Stimulated activated CD8-positive, alpha-beta memory T cell treated with anti-CD3 and anti-CD28 coated beads, Interleukin-2, amount 100 ng/mL, for 48 hours (primary cell): ENCODE measurements around the gene DSPP.
A peak's percentile ranks its signal among the peaks of the same experiment; 100 is the strongest.
"Not testable (repeated sequence)": the region's sequence is repeated elsewhere in the genome, so short reads cannot be mapped to it uniquely, and the experiment has no call there.

ENCODE experiments used
- DNase-seq, 2 donors: peaks; one replicate each; pipeline ENCODE4 v3.0.0-alpha.2; 2020; ENCODE audit warnings: low read depth in 2 of 2

The DSPP gene

GRCh38 chr4:87608229-87608628, at the start of gene DSPP:
DSPP (plus strand) TSS chr4:87608529; CDS start chr4:87610909, 2,380 bp downstream.
- DNase-seq: no peak

DNA sequence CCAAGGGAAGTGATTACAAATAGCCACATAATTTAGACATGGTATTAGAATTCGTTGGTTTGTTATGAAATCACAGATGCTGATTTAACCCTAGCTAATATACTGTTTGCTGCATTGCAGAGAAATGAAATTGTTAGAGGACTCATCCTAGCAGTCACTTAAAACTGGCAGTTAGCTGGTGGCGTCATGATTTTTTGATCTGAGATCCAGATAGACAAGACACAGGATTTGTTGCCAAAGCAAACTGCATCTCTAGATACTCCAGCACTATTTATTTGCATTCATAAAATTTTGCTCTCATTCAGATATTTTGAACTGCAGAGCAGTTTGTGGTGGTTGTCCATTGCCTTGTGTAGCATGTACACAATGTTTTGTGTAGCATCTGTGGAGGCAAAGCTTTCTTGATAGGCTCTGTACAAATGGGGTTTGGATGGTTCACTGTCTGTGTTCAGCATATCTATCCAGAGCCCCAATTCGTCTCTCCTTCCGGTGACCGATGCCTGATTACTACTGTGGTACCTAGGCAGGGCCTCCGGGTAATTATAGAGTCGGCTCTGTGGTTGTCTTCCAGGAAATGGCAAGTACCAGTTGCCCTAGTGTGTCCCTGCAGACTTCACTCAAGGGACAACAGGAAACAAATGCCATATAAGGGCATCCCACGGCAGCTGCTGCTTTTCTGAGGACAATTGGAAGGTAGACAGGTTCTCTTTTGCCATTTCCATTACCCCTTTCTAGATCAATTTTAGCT, 49.1 kb upstream of the DSPP start:
- peak; percentile 5 to 12 for DNase-seq

DNA sequence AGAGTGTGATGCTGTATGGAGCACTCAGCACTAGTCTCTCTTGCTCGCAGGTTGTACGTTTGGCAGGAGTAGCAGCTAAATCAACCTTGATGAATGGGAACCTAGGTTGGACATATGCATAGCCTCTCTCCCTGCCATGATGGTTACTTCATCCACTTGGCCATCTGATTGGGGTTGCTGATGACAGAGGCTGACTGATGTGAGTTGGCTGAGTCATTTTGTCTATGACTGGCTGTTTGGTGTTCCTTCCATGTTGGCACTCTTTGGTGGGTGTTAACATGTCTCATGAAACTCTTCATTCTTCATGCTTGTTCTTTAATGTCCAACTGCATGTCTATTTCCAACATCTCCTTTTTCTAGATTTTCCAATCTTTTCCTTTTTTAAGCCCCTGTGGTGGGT, 47.5 kb upstream of the DSPP start:
- no peak for DNase-seq

DNA sequence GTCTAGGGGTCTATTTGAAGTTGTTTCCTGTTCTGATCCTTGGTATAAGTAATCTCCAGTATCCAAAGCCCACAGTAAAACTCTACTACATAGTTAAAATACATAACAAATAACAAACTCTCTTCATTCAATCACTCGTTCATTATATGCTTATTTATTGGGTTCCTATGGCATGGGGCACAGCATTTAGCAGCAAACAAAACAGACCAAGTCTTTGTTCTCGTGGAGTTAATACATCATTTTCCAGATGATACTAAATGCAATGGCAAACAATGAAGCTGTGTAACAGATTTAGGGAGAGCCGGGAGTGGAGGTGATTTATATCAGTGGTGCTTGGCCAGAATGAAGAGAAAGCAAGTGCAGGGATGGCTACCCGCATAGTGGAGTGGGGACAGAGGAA, 42.6 kb upstream of the DSPP start:
- DNase-seq: no peak

DNA sequence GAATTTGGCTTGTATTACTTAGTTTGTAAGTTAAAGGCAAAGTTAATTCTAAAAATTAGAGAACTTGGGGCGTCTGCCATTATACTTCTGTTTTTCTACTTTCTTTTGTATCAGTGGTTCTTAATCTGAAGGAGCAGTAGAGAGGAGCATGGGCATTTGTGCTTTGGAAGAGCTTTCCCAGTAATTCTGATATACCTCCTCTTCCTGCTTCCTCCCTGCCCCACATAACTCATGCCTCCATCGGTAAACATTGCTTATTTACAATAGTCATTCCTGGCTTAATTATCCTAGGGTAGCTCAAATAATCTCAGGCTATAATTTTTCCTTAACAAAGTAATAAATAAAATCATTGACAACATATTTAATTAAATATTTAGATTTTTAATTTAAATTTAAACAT, 42.1 kb upstream of the DSPP start:
- DNase-seq: no peak

DNA sequence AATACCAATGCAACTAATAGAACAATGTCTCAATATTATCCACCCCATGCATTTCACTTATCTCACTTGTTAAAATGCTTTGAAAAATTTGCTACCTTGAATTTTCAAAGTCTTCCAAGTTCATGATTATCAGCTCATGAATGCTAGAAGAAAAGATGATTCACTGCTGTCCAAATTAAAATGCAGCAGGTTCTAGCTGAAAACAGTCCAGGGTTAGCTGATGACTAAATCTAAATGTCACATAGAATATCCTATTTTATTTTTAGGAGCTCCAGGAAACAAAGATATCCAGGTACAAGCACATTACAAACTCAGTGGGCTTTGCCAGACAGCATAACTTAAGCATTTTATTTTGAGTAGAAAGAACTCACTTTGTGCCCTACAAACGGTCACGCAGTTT, 41.1 kb upstream of the DSPP start:
- DNase-seq: no peak

GRCh38 chr4:87570290-87570805, 38.0 kb upstream of the DSPP start:
- DNase-seq: no peak

DNA sequence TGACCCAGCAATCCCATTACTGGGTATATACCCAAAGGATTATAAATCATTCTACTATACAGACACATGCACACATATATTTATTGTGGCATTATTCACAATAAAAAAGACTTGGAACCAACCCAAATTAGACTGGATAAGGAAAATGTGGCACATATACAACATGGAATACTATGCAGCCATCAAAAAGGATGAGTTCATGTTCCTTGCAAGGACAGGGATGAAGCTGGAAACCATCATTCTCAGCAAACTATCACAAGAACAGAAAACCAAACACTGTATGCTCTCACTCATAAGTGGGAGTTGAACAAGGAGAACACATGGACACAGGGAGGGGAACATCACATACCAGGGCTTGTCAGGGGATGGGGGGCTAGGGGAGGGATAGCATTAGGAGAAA, 34.0 kb upstream of the DSPP start:
- not testable (repeated sequence) for DNase-seq

DNA sequence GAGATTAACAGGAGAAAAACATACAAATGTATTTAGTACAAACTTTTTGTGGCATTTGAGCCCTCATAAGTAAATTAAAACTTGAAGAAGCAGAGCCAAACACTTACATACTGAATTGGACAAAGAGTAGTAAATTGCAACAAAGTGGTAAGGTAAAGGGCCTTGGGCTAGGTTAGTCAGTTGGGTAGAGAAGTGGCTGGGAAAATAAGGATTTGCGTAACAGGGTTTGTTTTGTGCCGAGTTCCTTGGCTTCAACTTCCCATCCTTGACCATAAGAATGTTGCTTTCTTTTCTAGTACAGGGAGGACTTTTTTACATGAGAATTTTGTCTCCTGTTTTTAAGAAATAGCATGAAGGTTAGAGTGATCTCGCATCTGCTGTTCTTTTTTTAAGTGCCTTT, 33.3 kb upstream of the DSPP start:
- no peak for DNase-seq

DNA sequence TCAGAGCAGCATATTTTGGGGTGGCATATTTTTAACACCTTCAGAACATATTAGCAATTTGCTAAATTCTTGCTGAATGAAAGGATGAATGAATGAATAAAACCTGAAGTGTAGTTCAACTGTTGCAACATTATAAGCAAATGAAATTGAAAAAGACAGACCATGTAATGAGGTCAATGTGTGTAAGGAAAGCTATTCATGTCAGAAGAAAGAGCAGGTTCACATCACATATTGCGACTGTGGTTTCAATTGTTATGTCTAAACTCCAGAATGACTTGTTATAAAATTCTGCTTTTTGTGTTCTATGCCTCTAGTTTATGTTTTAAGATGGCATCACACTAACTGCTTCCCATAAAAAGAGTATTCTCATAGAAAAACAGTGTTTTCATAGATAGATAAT, 32.9 kb upstream of the DSPP start:
- DNase-seq: no peak

GRCh38 chr4:87575983-87576382, 32.3 kb upstream of the DSPP start:
- DNase-seq: no peak

GRCh38 chr4:87579478-87579877, 28.9 kb upstream of the DSPP start:
- no peak for DNase-seq

DNA sequence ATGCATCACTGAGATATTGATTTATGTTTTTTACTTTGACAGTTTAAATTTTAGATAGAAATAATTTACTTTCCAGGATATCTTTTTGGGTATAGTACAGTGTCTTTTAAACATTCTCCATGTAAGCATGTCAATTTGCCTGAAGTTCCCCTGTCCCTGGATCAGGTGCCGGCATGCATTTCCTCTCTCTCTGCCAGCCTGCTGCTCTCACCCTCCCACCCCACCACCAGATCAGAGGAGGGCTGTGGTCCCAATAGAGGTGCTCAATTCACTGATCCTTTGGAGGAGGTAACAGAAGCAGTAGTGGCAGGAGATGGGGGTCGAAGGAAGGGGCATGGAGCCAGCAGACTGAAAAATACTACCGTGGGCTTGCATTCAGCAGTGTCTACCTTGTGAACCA, 28.3 kb upstream of the DSPP start:
- no peak for DNase-seq

GRCh38 chr4:87584222-87584908, 24.0 kb upstream of the DSPP start:
- DNase-seq: no peak

DNA sequence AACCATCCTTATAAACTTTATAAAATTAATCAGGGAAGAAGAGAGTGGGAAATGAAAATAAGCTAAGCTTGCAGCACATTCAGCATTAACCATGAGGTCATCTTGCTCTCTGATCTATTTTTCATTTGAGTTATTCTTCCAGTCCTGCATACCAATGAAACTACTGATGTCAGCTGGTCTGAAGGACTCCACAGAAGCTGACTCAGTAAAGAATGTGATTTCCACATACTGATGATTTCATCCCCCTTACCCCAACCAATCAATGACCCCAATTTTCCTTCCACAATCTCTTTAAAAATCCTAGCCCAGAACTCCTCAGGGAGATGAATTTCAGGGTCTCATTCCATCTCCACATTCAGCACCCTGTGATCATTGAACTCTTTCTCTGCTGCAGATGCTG, 18.8 kb upstream of the DSPP start:
- DNase-seq: no peak

- DNase-seq: no peak
Measured at GRCh38 chr4:87592124-87592523, 16.2 kb upstream of the DSPP start.

- no peak for DNase-seq
Measured at GRCh38 chr4:87601361-87601760, 7.0 kb upstream of the DSPP start.

DNA sequence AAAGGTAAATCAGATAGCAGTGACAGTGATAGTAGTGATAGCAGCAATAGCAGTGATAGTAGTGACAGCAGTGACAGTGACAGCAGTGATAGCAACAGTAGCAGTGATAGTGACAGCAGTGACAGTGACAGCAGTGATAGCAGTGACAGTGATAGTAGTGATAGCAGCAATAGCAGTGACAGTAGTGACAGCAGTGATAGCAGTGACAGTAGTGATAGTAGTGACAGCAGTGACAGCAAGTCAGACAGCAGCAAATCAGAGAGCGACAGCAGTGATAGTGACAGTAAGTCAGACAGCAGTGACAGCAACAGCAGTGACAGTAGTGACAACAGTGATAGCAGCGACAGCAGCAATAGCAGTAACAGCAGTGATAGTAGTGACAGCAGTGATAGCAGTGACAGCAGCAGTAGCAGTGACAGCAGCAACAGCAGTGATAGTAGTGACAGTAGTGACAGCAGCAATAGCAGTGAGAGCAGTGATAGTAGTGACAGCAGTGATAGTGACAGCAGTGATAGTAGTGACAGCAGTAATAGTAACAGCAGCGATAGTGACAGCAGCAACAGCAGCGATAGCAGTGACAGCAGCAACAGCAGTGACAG, 6.1 kb downstream of the DSPP start:
- no peak for DNase-seq

GRCh38 chr4:87616268-87616667, 7.9 kb downstream of the DSPP start:
- DNase-seq: no peak

GRCh38 chr4:87620086-87620485, 11.8 kb downstream of the DSPP start:
- no peak for DNase-seq

DNA sequence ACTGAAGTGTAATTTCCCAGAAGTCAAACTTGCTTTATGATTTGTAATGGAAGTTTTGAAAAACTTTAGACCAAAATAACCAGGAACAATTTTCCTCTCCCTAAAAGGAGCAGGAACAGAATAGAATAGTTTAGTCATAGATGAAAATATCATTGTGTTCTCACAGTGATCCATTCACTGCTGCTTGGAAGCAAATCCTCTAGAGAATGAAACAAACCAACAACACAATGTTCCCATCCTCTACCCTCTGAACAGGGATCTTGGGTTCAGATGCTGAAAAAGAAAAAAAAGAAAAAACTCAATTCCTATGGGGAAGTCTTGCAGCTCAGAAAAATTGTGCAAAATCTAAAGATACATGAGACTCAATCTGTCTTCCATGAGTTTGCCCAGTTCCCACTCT, 12.2 kb downstream of the DSPP start:
- no peak for DNase-seq

DNA sequence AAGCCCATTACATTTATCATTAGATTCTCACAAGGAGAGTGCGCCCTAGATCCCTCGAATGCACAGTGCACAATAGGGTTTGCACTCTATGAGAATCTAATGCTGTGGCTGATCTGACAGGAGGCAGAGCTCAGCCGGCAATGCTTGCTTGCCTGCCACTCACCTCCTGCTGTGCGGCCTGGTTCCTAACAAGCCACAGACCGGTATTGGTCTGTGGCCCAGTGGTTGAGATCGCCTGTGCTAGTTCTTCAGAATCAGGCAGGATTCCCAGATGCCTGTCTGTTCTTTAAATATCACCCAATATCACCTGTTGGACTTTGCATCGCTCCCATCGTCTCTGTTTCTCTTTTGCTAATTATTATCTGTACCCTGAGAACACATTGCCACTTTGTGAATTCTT, 14.0 kb downstream of the DSPP start:
- DNase-seq: no peak

GRCh38 chr4:87624698-87625097, 16.4 kb downstream of the DSPP start:
- DNase-seq: no peak
